Fibroblast of gingiva (primary cell): Measurements from ENCODE around the gene SLC66A2.
"Not testable (repeated sequence)": the region's sequence is repeated elsewhere in the genome, so short reads cannot be mapped to it uniquely, and the experiment has no call there.

Experiments
- DNase-seq: peaks from one replicate; pipeline ENCODE4 v3.0.0-alpha.2; 2011; ENCODE audit warnings: low read depth

The SLC66A2 gene

DNA sequence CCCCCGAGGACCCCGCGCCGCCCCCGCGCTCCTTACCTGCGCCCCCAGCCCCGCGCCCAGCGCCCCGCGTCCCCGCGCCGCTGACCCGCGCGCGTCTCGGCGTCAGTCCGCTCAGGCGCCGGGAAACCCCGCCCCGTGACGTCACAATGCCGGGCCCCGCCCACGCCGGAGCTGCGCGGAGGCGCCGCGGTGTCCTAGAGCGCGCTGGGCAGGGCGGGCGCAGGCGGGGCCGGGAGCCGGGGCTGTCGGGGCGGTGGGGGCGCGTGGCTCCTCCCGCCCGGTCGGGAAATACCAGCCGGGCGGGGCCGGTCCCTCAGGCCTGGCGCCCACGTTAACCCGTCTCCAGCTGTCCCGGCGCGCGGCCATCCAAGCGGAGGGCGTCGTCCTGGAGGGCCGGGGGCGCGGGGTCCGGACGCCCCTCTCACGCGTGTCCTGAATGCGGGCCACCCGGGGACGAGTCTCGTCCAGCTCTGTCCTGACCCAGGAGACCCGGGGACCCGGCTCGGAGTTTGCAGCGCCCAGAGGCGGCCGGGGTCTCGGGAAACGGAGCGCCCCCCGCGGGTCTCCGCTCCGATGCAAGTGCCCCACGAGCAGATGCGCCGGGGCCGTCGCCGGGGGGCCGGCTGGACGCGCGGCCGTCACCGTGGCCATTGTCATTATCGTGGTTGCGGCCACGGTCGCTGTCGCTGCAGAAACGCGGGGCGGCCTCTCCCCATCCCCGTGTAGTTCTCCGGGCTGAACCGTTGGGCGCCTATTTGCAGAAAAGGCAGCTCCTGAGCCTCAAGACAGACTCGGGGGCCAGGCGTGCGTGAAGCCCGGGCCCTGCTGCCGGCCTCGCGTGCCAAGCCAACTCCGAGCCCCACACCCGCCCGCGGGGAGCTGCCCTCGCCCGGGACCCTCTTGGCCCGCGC is at the start of gene SLC66A2:
TSS of gene SLC66A2 (minus strand) at position 109 of the 911 bp plus-strand sequence. CDS start 727 bp downstream, outside the sequence.
- peak; percentile 86 for DNase-seq

DNA sequence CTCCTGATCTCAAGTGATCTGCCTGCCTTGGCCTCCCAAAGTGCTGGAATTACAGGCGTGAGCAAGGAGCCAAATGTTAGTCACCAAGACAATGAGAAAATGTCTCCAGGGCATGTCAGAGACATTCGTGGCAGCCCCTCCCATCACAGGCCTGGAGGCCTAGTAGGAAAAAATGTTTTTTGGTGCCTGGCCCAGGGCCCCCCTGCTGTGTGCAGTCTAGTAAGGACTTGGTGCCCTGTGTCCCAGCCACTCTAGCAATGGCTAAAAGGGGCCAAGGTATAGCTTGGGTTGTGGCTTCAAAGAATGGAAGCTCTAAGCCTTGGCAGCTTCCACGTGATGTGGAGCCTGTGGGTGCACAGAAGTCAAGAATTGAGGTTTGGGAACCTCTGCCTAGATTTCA is 49.4 kb upstream of the SLC66A2 start:
- no peak for DNase-seq

DNA sequence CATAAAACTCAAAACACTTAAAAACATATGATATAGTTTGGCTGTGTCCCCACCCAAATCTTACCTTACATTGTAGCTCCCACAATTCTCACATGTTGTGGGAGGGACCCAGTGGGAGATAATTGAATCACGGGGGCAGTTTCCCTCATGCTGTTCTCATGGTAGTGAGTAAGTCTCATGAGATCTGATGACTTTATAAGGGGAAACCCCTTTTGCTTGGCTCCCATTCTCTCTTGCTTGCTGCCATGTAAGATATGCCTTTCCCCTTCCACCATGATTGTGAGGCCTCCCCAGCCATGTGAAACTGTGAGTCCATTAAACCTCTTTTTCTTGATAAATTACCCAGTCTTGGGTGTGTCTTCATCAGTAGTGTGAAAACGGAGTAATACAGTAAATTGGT is 48.2 kb upstream of the SLC66A2 start:
- DNase-seq: not testable (repeated sequence)

DNA sequence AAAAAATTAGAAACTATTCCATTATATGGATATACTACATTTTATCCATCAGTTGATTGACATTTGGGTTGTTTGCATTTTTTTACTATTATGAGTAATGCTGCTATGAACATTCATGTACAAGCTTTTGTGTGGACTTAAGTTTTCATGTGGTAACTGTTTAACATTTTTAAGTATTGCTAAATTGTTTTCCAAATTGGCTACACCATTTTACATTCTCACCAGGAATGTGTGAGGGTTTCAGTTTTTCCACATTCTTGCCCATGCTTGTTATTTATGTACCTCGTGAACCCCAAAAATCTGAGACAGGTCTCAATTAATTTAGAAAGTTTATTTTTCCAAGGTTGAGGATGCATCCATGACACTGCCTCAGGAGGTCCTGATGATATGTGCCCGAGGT is 40.0 kb upstream of the SLC66A2 start:
- no peak for DNase-seq

DNA sequence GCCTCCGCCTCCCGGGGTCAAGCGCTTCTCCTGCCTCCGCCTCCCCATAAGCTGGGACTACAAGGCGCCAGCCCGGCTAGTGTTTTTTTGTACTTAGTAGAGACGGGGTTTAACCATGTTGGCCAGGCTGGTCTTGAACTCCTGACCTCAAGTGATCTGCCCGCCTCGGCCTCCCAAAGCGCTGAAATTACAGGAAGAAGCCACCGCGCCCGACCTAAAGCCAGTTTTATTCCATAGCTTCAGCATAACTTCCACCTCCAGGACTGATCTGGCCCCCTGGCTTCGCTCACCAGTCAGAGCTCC is 37.7 kb upstream of the SLC66A2 start:
- DNase-seq: no peak

DNA sequence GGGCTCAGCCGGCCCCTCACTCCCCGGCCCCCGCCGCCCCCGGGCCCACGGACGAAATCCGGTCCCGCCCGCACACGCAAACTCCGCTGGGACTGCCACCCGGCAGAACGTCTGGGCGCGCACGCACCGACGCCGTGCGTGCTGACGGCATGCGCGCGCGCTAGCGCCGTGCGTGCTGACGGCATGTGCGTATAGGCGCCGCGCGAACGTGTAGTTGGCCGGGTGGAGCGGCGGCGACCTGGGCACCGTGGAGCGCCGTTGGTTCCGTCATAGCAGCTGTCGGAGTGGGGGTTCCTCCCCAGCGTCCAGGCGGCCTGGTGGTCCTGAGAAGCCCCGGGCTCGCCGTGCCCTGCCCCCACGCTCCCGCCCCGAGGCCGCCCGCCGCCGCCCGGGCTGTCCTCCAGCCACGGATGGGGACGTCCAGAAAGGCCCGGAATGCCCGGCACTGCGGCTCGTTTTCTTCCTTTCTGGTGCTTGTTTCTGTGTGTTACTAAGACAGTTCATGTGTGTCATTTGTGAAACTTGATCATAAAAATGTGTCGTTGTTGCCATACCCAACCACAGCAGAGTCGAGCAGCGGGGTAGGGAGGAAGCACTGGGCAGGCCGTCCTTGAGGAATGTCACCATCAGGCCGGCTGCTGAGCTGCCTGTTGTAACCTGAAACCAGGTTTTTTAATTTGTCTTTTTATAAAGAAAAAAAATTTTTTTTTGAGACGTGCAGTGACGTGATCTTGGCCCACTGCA is 37.2 kb upstream of the SLC66A2 start, which contains the start of gene TXNL4A:
TSS of gene TXNL4A (minus strand) at position 113 of the 744 bp plus-strand sequence. CDS start 171 bp downstream, outside the sequence.
- peak; percentile 88 for DNase-seq

DNA sequence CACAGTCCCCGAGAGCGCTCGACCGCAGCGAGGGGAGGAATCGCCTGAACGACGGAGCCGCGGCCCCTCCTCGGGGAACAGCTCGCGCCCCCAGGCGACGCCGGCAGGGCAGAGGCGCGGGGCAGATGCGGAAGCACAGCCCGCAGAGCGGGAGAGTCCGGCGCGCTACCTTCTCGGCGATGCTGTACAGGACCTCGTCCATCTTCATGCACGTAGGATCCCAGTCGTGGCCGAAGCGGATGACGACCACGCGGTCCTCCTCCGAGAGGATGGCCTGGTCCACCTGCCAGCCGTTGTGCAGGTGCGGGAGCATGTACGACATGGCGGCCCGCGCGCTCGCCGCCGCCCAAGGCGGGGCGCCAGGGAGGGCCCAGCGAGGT is 36.6 kb upstream of the SLC66A2 start:
- DNase-seq: peak; percentile 22

DNA sequence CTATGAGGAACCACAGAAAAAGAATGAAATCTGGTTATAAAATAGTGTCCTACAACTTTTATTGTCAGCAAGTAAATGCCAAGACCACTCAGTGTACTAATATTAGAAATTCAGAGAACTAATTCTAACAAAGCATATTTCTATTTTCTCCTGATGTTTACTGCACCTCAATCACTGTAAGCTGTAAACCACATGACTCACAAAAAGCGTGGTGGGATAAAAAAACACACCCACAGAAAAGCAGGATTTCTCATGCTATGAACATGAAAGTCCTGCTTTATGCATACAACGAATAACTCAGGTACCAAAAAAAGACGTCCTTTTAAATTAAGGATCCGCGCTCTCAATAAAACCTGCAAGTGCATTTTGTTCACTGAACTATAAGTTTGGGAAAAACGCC is 36.1 kb upstream of the SLC66A2 start:
- DNase-seq: no peak

DNA sequence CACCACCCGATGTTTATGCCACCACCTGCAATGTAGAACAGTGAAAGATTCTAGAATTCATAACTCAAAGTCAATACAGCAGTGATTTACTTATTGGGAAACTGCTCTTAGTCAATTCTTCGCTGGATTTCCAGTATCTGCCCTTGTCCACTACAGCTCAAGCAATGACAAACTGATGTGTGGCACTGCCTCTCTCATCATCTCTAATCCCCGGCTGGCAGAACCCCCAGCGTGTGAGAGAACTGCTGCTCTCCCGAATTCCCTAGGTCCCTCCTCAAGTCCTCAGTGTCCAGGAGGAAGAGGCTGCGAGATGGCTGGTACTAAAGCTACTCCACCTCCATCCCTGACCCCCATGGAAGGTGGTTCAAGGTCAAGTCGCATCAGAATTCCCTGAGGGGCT is 35.3 kb upstream of the SLC66A2 start:
- no peak for DNase-seq

DNA sequence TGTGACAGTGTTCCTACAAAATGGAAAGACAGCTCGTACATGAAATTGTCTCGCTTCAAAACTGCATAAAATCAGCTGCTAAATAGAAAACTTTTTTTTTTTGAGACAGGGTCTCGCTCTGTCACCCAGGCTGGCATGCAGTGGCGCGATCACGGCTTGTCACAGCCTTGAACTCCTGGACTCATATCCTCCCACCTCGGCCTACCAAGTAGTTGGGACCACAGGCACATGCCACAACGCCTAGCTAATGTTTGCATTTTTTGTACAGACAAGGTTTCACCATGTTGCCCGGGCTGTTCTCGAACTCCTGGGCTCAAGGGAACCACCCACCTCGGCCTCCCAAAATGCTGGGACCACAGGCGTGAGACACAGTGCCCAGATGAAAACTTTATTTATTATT is 33.7 kb upstream of the SLC66A2 start:
- DNase-seq: no peak

DNA sequence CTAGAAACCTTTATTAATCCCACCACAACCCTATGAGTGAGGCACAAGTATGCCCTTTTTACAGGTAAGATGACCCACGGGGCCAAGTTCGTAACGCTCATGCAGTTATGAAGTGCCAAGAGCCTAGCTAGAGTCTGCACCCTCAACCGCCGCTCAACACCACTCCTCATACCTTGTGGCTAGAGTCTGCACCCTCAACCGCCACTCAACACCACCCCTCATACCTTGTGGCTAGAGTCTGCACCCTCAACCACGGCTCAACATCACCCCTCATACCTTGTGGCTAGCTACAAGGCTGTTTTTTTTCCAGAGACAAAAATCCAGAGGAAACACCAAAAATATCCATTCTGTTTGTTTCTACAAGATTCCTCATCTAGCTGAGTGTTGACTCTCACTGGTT is 32.3 kb upstream of the SLC66A2 start:
- DNase-seq: no peak

DNA sequence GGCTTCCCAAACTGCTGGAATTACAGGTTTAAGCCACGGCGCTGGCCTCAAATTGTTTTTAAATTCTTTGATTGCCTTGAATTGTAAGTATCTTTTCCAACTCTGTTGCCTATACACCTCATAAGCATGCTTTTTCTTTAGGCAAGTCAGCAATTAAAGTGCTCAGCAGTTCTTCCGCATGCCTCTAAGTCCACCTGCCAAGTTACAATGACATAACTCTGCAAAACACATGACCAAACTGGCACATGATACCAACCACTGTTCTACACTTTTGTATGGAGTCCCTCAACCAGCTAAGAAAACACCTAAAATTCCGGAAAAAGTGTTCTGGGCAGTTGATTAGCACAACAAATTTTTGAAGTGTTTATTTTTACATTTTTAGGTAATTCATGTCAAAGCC is 31.8 kb upstream of the SLC66A2 start:
- DNase-seq: no peak

DNA sequence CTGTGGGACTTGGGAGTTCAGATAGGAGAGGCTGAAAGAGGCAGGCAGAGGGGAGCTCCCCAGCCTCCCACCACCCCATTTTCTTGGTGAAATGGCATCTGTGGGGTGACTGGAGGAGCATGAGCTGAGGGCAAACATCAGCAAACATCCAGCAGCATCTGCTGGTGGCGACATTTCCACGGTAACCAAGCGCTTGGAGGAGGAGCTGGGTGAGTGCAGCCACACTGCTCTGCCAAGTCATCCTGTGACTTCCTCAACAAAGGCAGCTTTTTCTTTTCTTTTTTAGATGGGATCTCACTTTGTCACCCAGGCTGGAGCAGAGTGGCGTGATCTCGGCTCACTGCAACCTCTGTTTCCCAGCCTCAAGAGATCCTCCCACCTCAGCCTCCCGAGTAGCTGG is 31.3 kb upstream of the SLC66A2 start:
- peak; percentile 32 for DNase-seq

DNA sequence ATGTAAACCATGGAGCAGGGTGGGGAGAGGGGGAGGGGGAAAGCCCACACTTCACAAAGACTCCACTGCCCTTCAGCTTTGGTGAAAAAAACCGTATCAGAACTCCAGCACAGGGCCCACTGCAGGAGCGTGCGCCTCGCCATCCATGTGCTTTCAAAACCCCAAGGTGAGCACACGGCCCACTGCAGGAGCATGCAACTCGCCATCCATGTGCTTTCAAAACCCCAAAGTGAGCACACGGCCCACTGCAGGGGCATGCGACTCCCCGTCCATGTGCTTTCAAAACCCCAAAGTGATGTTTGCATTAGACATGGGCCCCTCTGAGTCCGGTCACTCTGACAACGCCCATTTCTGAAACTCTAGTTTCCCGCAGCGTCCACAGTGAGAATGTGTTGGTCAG is 29.1 kb upstream of the SLC66A2 start:
- DNase-seq: no peak

DNA sequence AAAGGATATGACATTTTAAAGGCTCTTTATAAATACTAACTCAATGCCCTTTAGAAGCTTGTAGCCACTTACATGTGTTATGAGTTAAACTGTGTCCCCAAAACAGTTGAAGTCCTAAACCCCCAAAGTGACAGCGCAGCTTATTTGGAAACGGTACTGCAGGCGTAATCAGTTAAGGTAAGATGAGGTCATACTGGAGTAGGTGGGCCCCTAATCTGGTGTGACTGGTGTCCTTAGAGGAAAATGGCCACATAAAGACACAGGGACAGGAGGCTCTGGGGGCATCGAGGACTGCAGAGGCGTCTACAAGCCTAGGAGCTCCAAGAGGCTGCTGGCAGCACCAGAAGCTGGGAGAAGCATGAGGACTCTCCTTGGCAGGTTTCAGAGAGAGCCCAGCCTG is 28.4 kb upstream of the SLC66A2 start:
- DNase-seq: no peak

DNA sequence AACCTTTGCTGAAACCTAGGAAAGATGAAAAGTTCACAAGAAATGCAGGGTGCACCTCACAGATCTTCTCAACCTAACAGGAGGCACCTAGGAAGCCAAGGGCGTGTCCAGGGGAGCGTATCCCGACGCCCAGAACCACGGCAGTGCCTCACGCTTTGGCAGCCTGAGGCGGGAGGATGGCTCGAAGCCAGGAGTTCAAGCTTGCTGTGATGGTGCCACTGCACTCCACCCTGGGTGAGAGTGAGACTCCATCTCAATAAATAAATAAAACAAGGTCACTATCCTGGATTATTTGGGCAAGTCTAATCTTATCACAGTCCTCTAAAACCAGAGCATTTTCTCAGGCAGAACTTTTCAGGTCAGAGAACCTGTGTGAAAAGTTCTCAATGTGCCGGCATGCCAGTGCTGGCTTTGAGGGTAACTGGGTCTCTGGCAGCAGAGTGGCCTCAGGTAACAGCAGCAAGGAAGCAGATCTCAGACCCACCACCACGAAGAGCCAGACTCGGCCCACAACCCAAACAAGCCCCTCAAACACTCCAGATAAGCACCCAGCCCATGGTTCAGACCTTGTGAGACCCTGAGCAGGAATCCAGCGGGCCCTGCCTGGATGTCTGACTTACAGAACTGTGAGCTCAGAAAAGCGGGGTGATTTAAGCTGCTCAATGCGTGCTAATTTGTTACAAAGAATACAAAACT is 24.7 kb upstream of the SLC66A2 start:
- no peak for DNase-seq

DNA sequence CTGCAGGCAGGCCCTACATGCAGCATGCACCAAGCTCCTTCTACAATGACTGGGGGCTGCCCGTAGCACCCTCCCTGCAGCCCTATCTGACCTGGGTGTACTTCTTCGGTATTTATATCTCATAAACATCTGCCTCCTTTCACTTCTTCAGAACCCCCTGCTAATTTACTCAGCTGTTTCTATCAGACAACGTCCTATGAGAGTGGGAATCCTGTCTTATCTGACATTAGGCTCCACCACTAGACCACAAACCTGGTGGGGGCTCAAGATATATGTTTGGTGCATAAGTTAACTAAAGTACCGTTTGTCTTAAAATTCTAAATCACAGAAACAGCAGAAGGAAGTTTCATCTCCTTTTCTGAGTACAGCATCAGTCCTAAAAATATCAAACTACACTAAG is 23.6 kb upstream of the SLC66A2 start:
- DNase-seq: no peak

DNA sequence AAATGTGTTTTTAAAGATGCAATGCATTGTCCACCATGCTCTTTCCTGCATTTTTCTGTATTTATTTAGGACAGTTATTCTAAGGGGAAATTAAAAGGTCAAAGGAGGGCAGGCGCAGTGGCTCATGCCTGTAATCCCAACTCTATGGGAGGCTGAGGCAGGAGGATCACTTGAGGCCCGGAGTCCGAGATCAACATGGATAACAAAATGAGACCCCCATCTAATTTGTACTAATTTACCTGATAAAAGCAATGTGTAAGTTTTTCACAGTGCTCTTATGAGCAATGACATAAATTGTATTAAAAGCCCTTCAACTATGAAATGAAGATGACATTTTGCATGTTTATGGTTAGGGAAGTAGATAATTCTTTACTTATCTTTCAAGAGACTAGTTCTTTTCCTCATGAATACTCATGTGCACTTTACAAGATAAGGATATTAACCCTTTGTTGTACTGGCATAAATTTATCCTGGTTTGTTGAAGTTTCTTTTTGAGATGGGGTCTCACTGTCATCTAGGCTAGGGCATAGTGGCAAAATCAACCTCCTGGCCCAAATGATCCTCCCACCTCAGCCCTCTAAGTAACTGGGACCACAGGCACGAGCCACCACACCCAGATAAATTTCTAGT is 22.7 kb upstream of the SLC66A2 start:
- no peak for DNase-seq

DNA sequence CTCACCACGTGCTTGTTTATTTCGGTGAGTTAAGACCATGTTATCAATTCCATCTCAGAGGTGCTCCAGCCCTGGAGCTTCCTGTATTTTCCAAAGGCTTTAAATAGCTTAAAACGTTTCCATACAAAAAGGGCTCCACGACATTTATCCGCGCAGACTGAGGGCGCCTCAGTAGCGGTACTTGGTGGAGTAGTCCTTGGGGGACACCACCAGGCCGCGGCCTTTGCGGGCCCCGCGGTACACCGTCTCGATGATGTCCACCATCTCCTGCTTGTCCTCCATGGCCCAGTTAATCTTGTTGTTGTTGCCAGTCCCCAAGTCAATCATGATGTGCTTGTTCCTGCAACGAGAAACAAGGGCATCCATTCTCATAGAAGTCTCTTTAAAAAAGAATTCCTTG is 22.1 kb upstream of the SLC66A2 start:
- no peak for DNase-seq

DNA sequence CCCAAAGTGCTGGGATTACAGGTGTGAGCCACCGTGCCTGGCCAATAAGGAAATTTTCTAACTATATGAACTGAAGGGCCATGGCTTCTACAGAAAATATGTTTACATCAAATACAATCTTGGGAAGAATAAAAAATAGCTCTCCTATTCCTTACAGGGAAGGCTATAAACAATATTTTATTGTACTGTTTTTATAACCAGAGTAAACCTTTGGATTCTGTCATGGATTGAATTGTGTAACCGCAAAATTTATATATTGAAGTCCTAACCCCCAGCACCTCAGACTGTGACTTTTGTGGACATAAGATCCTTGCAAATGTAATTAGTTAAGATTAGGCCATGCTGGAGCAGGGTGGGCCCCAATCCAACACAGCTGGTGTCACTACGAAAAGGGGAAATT is 21.3 kb upstream of the SLC66A2 start:
- no peak for DNase-seq

DNA sequence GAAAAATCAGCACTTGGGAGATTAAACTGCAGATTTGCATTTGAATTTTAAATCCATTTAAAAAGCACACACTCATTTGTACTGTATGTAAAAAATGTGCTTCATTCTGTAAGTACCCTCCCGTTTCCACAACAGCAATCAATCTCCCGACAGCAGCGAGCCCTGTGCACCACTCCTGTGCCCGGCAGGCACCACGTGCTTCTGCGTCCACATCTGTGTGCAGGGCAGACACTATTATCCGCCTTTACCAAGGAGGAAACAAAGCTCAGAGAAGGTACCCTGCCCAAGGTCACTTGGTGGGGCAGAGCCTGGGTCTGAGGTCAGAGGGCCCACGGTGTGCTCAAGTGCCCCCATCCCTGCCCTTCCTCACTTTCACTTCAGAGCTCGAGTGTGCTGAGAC is 20.5 kb upstream of the SLC66A2 start:
- DNase-seq: no peak

DNA sequence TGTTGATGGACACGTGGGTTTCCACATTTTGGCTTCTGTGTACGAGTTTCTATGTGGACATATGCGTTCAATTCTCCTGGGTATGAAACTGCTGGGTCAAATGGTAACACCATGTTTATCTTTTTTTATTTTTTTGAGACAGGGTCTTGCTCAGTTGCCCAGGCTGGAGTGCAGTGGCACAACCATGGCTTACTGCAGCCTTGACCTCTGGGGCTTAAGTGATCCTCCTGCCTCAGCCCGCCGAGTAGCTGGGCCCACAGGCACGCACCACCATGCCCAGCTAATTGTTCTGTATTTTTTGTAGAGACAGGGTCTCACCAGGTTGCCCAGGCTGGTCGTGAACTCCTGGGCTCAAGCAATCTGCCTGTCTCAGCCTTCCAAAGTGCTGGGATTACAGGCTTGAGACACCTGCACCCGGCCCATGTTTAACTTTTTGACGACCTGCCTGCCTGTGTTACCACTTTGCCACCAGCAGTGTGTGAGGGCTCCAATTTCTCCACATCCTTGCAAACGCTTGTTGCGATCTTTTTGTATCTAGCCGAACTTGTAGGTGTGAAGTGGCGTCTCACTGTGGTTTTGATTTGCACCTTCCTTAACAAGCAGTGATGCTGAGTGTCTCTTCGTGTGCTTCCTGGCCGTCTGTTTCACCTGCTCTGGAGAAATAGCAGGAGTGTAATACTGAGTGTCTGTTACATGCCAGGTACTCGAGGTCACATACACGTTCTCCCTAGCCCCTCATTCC is 19.9 kb upstream of the SLC66A2 start:
- DNase-seq: no peak
